HTR-8/SVneo (cell line): Measurements from ENCODE around the gene MPHOSPH9.
A peak's percentile ranks its signal among the peaks of the same experiment; 100 is the strongest.

Experiments used
- DNase-seq: peaks from one replicate; pipeline ENCODE4 v3.0.0; 2011; ENCODE audit warnings: low spot score, mixed read lengths; ENCODE audit not compliant: insufficient read length
- FAIRE-seq: peaks from 2 replicates; lab custom pipeline; 2011; peaks lifted over from hg19 to GRCh38; lab: Jason Lieb, UNC

The MPHOSPH9 gene

GRCh38 chr12:123232807-123233504 lies at the start of gene MPHOSPH9, which contains the start of gene MTRFR:
Gene MPHOSPH9, minus strand, starts transcription at chr12:123233141. Its CDS starts 2,777 bp downstream, at chr12:123230364.
Gene MTRFR, plus strand, starts transcription at chr12:123233436. Its CDS starts 20,239 bp downstream, at chr12:123253675.
- peak; percentile 82 for FAIRE-seq

GRCh38 chr12:123282111-123282510 lies 49.2 kb upstream of the MPHOSPH9 start:
- DNase-seq (no peak), FAIRE-seq (no peak)

More at GRCh38 chr12:123232807-123233504, at the start of gene MPHOSPH9, which contains the start of gene MTRFR:
- DNase-seq, result peak; percentile 99

GRCh38 chr12:123280971-123281370 lies 48.0 kb upstream of the MPHOSPH9 start:
- DNase-seq, result no peak
- no peak for FAIRE-seq

GRCh38 chr12:123278101-123278627 lies 45.2 kb upstream of the MPHOSPH9 start:
- FAIRE-seq (no peak), DNase-seq (no peak)

GRCh38 chr12:123273166-123273565 lies 40.2 kb upstream of the MPHOSPH9 start:
- DNase-seq (no peak), FAIRE-seq (no peak)

- FAIRE-seq, result no peak
- peak; percentile 75 for DNase-seq
Observed at GRCh38 chr12:123271001-123271668, 38.2 kb upstream of the MPHOSPH9 start.

GRCh38 chr12:123270214-123271000 lies 37.5 kb upstream of the MPHOSPH9 start:
- FAIRE-seq (peak; percentile 9), DNase-seq (no peak)

- FAIRE-seq, result no peak
- no peak for DNase-seq
Observed at GRCh38 chr12:123269896-123270213, 36.9 kb upstream of the MPHOSPH9 start.

GRCh38 chr12:123269395-123269892 lies 36.5 kb upstream of the MPHOSPH9 start:
- DNase-seq, result no peak
- FAIRE-seq, result no peak

- DNase-seq, result no peak
- no peak for FAIRE-seq
Observed at GRCh38 chr12:123268850-123269249, 35.9 kb upstream of the MPHOSPH9 start.

GRCh38 chr12:123267991-123268843 lies 35.3 kb upstream of the MPHOSPH9 start:
- DNase-seq (no peak), FAIRE-seq (no peak)

- DNase-seq (no peak), FAIRE-seq (no peak)
Observed at GRCh38 chr12:123267335-123267920, 34.5 kb upstream of the MPHOSPH9 start.

GRCh38 chr12:123266679-123267277 lies 33.8 kb upstream of the MPHOSPH9 start:
- no peak for FAIRE-seq
- no peak for DNase-seq

- DNase-seq (no peak), FAIRE-seq (no peak)
Observed at GRCh38 chr12:123265851-123266678, 33.1 kb upstream of the MPHOSPH9 start.

- FAIRE-seq, result no peak
- no peak for DNase-seq
Observed at GRCh38 chr12:123264642-123265041, 31.7 kb upstream of the MPHOSPH9 start.

GRCh38 chr12:123263196-123263817 lies 30.4 kb upstream of the MPHOSPH9 start:
- DNase-seq, result no peak
- FAIRE-seq, result no peak

GRCh38 chr12:123261196-123261595 lies 28.3 kb upstream of the MPHOSPH9 start:
- DNase-seq, result no peak
- FAIRE-seq, result no peak
